H1 (cell line): ENCODE measurements around the gene CNOT9. TPM values are rescaled to one million over a fixed set of nuclear protein-coding genes. Genes with fewer than 3 reads are reported as not detected.
A peak's percentile ranks its signal among the peaks of the same experiment; 100 is the strongest.

Source experiments
- ASH2L ChIP-seq: fragments of 200-600, 300-600 bp; sonication (generic); IDR thresholded peaks from one replicate; pipeline ENCODE4 v1.7.1; 2017; ENCODE audit warnings: low read length
- ATF3 ChIP-seq: IDR thresholded peaks from 2 replicates; pipeline ENCODE4 v1.6.1; 2011; ENCODE audit warnings: low read depth, mild to moderate bottlenecking, low read length; ENCODE audit not compliant: insufficient read depth
- HDAC2 ChIP-seq, 2 experiments: fragments of 300-600 bp in 1 of 2; sonication (generic) in 1 of 2; IDR thresholded peaks; 2 replicates each; pipeline ENCODE4 v1.6.1; 2011 to 2012; ENCODE audit warnings: low read depth in 2 of 2, low read length in 2 of 2, mild to moderate bottlenecking in 2 of 2, moderate library complexity in 2 of 2, borderline replicate concordance in 1 of 2, inconsistent platforms in 1 of 2
- MAX ChIP-seq: IDR thresholded peaks from 2 replicates; pipeline ENCODE4 v1.6.1; 2012; ENCODE audit warnings: inconsistent platforms
- NANOG ChIP-seq: IDR thresholded peaks from 2 replicates; pipeline ENCODE4 v1.6.1; 2011; ENCODE audit warnings: low read length, low read depth, mild to moderate bottlenecking, inconsistent platforms; ENCODE audit not compliant: insufficient read depth, poor library complexity, severe bottlenecking
- RAD21 ChIP-seq, 2 experiments: IDR thresholded peaks in 1 of 2; conservative IDR thresholded peaks in 1 of 2; 2 replicates each; pipeline ENCODE4 v1.6.1; 2011; ENCODE audit warnings: low read depth in 2 of 2, low read length in 2 of 2, improper control_type of control experiment in 1 of 2, inconsistent platforms in 1 of 2, mild to moderate bottlenecking in 1 of 2, moderate library complexity in 1 of 2
- SIN3A ChIP-seq, 2 experiments: IDR thresholded peaks in 1 of 2; conservative IDR thresholded peaks in 1 of 2; 2 replicates each; pipeline ENCODE4 v1.6.1; 2011 to 2012; ENCODE audit warnings: low read length in 2 of 2, improper control_type of control experiment in 1 of 2, low read depth in 1 of 2, mild to moderate bottlenecking in 1 of 2
- SRF ChIP-seq: IDR thresholded peaks from 2 replicates; pipeline ENCODE4 v1.6.1; 2011; ENCODE audit warnings: mild to moderate bottlenecking, low read depth, low read length, moderate library complexity
- TBP ChIP-seq: IDR thresholded peaks from 2 replicates; pipeline ENCODE4 v1.6.1; 2011; ENCODE audit warnings: low read depth, low read length, improper control_type of control experiment
- polyA plus RNA-seq, 7 experiments: library from polyadenylated mRNA; depleted of rRNA in 3 of 7; stranded (reverse) in 5 of 7; unstranded in 2 of 7; fragments of >200 nt in 5 of 7; fragments of 200-250 nt in 2 of 7; gene quantifications; 1 replicate in 5 of 7; 2 replicates in 1 of 7; 4 replicates in 1 of 7; pipeline versions ENCODE4 v1.2.1 to v1.2.3, GENCODE V29; 2011 to 2013; ENCODE audit warnings: missing spikeins in 2 of 7, mixed read lengths in 2 of 7
- total RNA-seq: library from RNA; stranded (reverse); fragmentation: NEBNext Ultra II Directional; extraction: Animal tissue kit (Norgen Biotek cat#: 25700); gene quantifications from 2 replicates; pipeline ENCODE4 v1.2.1, GENCODE V29; 2021

Gene CNOT9
- total and polyA plus RNA-seq, 2 of the 8 experiments (the other 6 are each of a cell fraction or from before 2014, with no cell fraction given) = 79.3 to 81.2 TPM

GRCh38 chr2:218568190-218569037, at the start of gene CNOT9, which contains the start of gene USP37 (continued):
- no peak for TF ChIP-seq RAD21 (IDR thresholded peaks at IDR 0.05 in 1 of 2, conservative IDR thresholded peaks at IDR 0.05 in 1 of 2; ENCODE audit: low read depth in 2 of 2, low read length in 2 of 2)
- peak in 1 of 2 experiments; percentile 72; a peak in 1 of 4 replicates for TF ChIP-seq HDAC2 (IDR thresholded peaks at IDR 0.05; ENCODE audit: borderline replicate concordance in 1 of 2, low read depth in 2 of 2, low read length in 2 of 2)
- TF ChIP-seq SIN3A (conservative IDR thresholded peaks at IDR 0.05 in 1 of 2, IDR thresholded peaks at IDR 0.05 in 1 of 2; ENCODE audit: low read depth in 1 of 2, low read length in 2 of 2) = peak in 1 of 2 experiments; percentile 50; a peak in 1 of 4 replicates
- TF ChIP-seq ATF3 = no peak
- TF ChIP-seq MAX = peak; percentile 99
- TF ChIP-seq TBP = peak; percentile 86
- peak; percentile 2 for TF ChIP-seq NANOG
- TF ChIP-seq SRF = no peak
- peak; percentile 83 for TF ChIP-seq ASH2L
- TF ChIP-seq, all 59 proteins: peak for 28
